GM18508 (cell line): Measurements from ENCODE around the gene ZSCAN9.

Experiments
- ATAC-seq: cut with Tn5 transposase; IDR thresholded peaks from one replicate; pipeline ENCODE4 v1.9.1; 2021; ENCODE audit warnings: moderate number of reproducible peaks; ENCODE audit not compliant: insufficient read depth, unreplicated experiment

ZSCAN9 gene

GRCh38 chr6:28220257-28221133 is 4.6 kb upstream of the ZSCAN9 start:
- no peak for ATAC-seq

- ATAC-seq: no peak
Observed at GRCh38 chr6:28224131-28225055, 682 bp upstream of the ZSCAN9 start.

- no peak for ATAC-seq
Observed at GRCh38 chr6:28226460-28226859, 1.4 kb downstream of the ZSCAN9 start.

GRCh38 chr6:28232785-28233184 is 7.7 kb downstream of the ZSCAN9 start:
- ATAC-seq: no peak

GRCh38 chr6:28235912-28236452 is 10.9 kb downstream of the ZSCAN9 start:
- ATAC-seq: no peak

- peak; percentile 63 for ATAC-seq
Observed at GRCh38 chr6:28239636-28240035, 14.6 kb downstream of the ZSCAN9 start.

- no peak for ATAC-seq
Observed at GRCh38 chr6:28240471-28240870, 15.4 kb downstream of the ZSCAN9 start.

- ATAC-seq: no peak
Observed at GRCh38 chr6:28243946-28244345, 18.9 kb downstream of the ZSCAN9 start.

- ATAC-seq: no peak
Observed at GRCh38 chr6:28245206-28245941, 20.3 kb downstream of the ZSCAN9 start.

GRCh38 chr6:28248916-28249315 is 23.8 kb downstream of the ZSCAN9 start:
- ATAC-seq: no peak

GRCh38 chr6:28250747-28251146 is 25.7 kb downstream of the ZSCAN9 start:
- no peak for ATAC-seq

- ATAC-seq: no peak
Observed at GRCh38 chr6:28251661-28252008, 26.6 kb downstream of the ZSCAN9 start.

- ATAC-seq: peak; percentile 53
Observed at GRCh38 chr6:28252009-28252975, 27.2 kb downstream of the ZSCAN9 start, which contains the start of gene ZKSCAN4. Gene ZKSCAN4 (minus strand): TSS chr6:28252269. CDS start chr6:28251980, 289 bp downstream.

- no peak for ATAC-seq
Observed at GRCh38 chr6:28254121-28254519, 29.0 kb downstream of the ZSCAN9 start.

- no peak for ATAC-seq
Observed at GRCh38 chr6:28257042-28257441, 32.0 kb downstream of the ZSCAN9 start.

GRCh38 chr6:28258877-28259777 is 34.1 kb downstream of the ZSCAN9 start, which contains the start of gene NKAPL:
Gene NKAPL (plus strand): TSS chr6:28259297. CDS start chr6:28259372, 75 bp downstream.
- ATAC-seq: no peak

GRCh38 chr6:28263922-28264321 is 38.8 kb downstream of the ZSCAN9 start:
- ATAC-seq: no peak

GRCh38 chr6:28264834-28265401 is 39.8 kb downstream of the ZSCAN9 start:
- ATAC-seq: no peak
